Astrocyte of the cerebellum (primary cell): Measurements from ENCODE around the gene FOXN3.

Experiments
- DNase-seq: peaks from one replicate; pipeline ENCODE4 v3.0.0-alpha.2; 2011; ENCODE audit warnings: low read depth
- H3K4me3 ChIP-seq: 2 replicates; pipeline ENCODE4 v1.5.1; 2011; ENCODE audit warnings: mild to moderate bottlenecking, low read depth, low read length, moderate library complexity
- in situ Hi-C: cut with HindIII; loops from 2 replicates; pipeline ENCODE4 v1.10.0; 2017; ENCODE audit warnings: low sequenced_read_pairs
- TF ChIP-seq, protein P1 (sequence below): IDR thresholded peaks from 2 replicates; pipeline ENCODE4 v1.5.1; 2012; ENCODE audit warnings: low read length, low read depth, moderate library complexity, mild to moderate bottlenecking; ENCODE audit errors: missing control alignments

The FOXN3 gene

DNA sequence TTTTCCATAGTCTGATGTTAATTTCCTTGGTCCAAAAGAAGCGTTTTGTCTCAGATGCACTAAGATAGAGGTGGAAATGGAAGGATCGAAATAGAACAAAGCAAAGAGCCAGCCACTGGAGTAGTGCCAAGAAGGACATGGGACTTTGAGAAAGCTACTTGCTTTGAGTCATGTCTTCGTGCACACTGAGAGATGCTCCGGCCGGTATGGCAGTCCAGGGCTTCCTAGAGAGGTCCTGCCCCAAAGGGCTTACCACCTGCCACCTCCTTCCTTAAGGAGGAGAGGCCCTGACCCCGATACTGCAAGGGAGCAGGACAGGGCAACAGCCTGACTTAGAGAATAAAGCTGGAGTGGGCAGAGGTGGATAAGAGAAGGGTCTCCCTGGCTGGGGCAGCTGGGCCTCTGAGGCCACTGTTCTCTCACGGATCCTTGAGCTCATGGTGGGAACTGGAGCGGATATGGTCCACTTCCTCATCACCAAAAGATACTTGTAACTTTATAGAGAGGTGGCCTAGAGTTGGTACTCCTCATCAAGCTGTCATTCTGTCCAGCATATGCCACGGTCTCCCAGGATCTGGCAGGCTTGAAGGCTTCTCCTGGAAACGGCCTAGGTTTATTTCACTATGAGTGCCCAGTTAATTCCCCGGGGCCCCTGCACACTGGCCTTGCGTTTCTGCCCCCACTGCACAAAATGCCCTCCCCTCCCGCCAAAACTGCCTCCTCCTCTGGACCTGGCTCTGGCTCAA, 57.4 kb downstream of the FOXN3 start:
- TF ChIP-seq, protein P1, sequence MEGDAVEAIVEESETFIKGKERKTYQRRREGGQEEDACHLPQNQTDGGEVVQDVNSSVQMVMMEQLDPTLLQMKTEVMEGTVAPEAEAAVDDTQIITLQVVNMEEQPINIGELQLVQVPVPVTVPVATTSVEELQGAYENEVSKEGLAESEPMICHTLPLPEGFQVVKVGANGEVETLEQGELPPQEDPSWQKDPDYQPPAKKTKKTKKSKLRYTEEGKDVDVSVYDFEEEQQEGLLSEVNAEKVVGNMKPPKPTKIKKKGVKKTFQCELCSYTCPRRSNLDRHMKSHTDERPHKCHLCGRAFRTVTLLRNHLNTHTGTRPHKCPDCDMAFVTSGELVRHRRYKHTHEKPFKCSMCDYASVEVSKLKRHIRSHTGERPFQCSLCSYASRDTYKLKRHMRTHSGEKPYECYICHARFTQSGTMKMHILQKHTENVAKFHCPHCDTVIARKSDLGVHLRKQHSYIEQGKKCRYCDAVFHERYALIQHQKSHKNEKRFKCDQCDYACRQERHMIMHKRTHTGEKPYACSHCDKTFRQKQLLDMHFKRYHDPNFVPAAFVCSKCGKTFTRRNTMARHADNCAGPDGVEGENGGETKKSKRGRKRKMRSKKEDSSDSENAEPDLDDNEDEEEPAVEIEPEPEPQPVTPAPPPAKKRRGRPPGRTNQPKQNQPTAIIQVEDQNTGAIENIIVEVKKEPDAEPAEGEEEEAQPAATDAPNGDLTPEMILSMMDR = no peak
- no peak overlapping the region for H3K4me3 ChIP-seq
- no peak for DNase-seq
- in situ Hi-C loops = no loop called here

- in situ Hi-C loops = no loop called here
- no peak overlapping the region for H3K4me3 ChIP-seq
- TF ChIP-seq, protein P1 = no peak
- no peak for DNase-seq
Measured at GRCh38 chr14:89357655-89358297, 59.3 kb downstream of the FOXN3 start.

DNA sequence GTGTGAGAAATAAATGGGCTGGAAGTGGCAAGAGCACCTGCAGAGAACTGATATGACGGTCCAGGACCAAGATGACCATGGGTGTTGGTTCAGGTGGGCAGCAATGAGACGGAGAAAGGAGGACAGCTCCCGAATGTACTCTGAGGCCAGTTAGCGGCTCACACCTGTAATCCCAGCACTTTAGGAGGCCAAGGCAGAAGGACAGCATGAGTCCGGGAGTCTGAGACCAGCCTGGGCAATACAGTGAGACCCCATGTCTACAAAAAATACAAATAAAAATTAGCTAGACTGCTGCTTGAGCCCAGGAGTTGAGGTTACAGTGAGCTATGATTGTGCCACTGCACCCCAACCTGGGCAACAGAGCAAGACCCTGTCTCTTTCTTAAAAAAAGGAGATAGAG, 60.1 kb downstream of the FOXN3 start:
- TF ChIP-seq, protein P1 = no peak
- in situ Hi-C loops = no loop called here
- no peak for DNase-seq
- H3K4me3 ChIP-seq = no peak overlapping the region

DNA sequence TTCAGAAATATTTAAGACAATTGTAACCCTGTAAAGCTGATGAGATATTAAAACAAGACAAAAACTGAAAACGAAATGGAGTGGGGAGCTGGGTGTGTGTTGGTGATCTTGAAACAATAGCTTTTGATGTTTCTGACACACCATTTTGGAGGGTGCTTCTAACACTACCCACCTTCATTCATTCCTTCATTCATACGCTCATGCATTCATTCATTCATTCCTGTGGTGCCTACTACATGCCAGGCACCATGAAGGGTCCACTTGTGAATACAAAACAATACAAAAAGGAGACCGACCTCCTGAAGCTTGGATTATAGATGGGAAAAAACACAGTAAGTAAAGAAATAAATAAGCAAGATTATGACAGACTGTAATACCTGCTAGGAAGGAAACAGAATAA, 60.5 kb downstream of the FOXN3 start:
- H3K4me3 ChIP-seq = no peak overlapping the region
- TF ChIP-seq, protein P1 = no peak
- in situ Hi-C loops = no loop called here
- DNase-seq = no peak

DNA sequence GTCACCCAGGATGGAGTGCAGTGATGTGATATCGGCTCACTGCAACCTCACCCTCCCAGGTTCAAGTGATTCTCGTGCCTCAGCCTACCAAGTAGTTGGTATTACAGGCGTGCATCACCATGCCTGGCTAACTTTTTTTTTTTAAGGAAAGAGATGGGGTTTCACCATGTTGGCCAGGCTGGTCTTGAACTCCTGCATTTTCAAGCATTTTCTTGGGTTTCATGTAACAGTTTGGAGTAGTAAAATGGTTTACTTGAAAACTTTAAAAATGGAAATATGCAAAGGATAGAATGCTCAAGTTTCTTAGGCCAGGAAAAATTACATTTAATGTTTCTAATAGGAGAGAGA, 63.3 kb downstream of the FOXN3 start:
- DNase-seq = no peak
- in situ Hi-C loops = no loop called here
- no peak overlapping the region for H3K4me3 ChIP-seq
- TF ChIP-seq, protein P1 = no peak

DNA sequence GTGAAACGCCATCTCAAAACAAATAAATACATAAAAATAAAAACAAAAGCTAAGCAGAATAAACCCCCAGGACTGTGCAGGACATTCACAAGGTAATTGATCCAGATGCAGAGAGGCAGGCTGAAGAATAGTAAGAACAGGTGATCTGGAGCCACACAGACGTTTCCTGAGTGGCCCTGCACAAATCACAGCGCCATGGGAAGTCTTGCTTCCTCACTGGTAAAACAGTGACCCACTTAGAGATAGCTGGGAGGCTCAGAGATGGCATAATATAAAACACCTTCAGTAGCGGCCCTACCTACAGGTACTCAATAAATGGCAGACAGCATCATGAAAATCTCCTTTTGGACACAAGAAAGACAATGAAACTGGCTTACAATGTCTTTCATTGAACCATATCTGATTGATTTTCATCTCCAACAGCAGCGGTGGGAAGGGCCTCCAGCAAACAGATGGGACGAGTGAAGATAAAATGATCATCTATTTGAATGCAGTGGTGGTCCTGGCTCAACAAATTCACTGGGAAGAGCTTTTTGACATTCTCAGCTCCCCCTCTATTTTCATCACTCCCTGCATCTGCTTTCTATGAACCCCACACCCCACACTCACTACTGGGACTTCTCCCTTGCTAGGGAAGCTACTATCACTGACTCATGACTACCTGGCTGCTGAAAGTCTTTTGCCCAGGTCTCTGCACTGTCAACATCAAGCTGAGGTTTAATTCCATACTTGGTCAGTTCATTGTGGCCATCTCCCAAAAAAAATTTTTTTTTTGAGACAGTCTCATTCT, 63.9 kb downstream of the FOXN3 start:
- no peak for DNase-seq
- TF ChIP-seq, protein P1 = no peak
- no peak overlapping the region for H3K4me3 ChIP-seq
- in situ Hi-C loops = no loop called here
